ENCODE data around the gene ACKR3.

GRCh38 chr2:236572482-236572881 is 2.9 kb downstream of the ACKR3 start:
- TF ChIP-seq CTCF (IDR thresholded peaks at IDR 0.05) = no peak
- no peak for TF ChIP-seq POLR2AphosphoS5 (IDR thresholded peaks at IDR 0.05)
- TF ChIP-seq POLR2A (IDR thresholded peaks at IDR 0.05) = no peak

All from breast epithelium (tissue), 3 donors.